Camera-type eye (tissue), 1 donor: ENCODE measurements around the gene PTCSC3. TPM values are rescaled to one million over a fixed set of nuclear protein-coding genes. Genes with fewer than 3 reads are reported as not detected.

Experiments used
- total RNA-seq: library from RNA; depleted of rRNA; stranded (reverse); fragments of >200 nt; gene quantifications from one replicate; pipeline ENCODE4 v1.2.3, GENCODE V29; 2014

Gene PTCSC3
- total RNA-seq = not detected

GRCh38 chr14:36176524-36176923 lies at the start of gene PTCSC3:
Gene PTCSC3, minus strand, starts transcription at chr14:36176722.

Other genes starting within 250 kb of the PTCSC3 start
- gene MBIP, start 143.9 kb upstream of the PTCSC3 start, total RNA-seq = 33.1 TPM